A549 (cell line): ENCODE results near the gene KAT2A.

Source experiments
- EP300 ChIP-seq, 2 experiments: fragments of >200 bp; sonication (Bioruptor Twin); formaldehyde crosslinking; IDR thresholded peaks; 2 replicates in 1 of 2; 3 replicates in 1 of 2; pipeline ENCODE4 v1.6.1; 2016 to 2017
- HOXA7 ChIP-seq: fragments of 250-450 bp; sonication (Bioruptor Pico); IDR thresholded peaks from 2 replicates; pipeline ENCODE4 v1.5.0; 2020; ENCODE audit warnings: mild to moderate bottlenecking, moderate library complexity
- NPAS2 ChIP-seq: fragments of 250-450 bp; sonication (Bioruptor Pico); IDR thresholded peaks from 2 replicates; pipeline ENCODE4 v1.8.0; 2022; ENCODE audit warnings: mild to moderate bottlenecking, moderate library complexity, borderline replicate concordance
- POLR2A ChIP-seq: IDR thresholded peaks from 2 replicates; pipeline ENCODE4 v1.6.1; 2012; ENCODE audit warnings: mild to moderate bottlenecking, low read length
- RAD21 ChIP-seq, 2 experiments: fragments of >200 bp in 1 of 2; sonication (Bioruptor Twin) in 1 of 2; formaldehyde crosslinking in 1 of 2; IDR thresholded peaks in 1 of 2; conservative IDR thresholded peaks in 1 of 2; 2 replicates in 1 of 2; 3 replicates in 1 of 2; pipeline ENCODE4 v1.6.1; 2012 to 2018; ENCODE audit warnings: inconsistent platforms in 1 of 2
- SREBF2 ChIP-seq: fragments of 450-650 bp; IDR thresholded peaks from 2 replicates; pipeline ENCODE4 v1.6.1; 2014; ENCODE audit warnings: mild to moderate bottlenecking, moderate library complexity
- ZFP36 ChIP-seq: fragments of 450-650 bp; IDR thresholded peaks from 2 replicates; pipeline ENCODE4 v1.6.1; 2014; ENCODE audit warnings: borderline replicate concordance; ENCODE audit not compliant: partially characterized antibody
- ZNF302 ChIP-seq: fragments of 250-450 bp; sonication (Bioruptor Pico); IDR thresholded peaks from 2 replicates; pipeline ENCODE4 v1.9.0; 2021; ENCODE audit warnings: inconsistent platforms, mild to moderate bottlenecking, moderate library complexity
- TF ChIP-seq, protein P1 (sequence below): fragments of >200 bp; sonication (Bioruptor Twin); formaldehyde crosslinking; IDR thresholded peaks from 3 replicates; pipeline ENCODE4 v1.5.1; 2016
- TF ChIP-seq, protein P2 (sequence below): IDR thresholded peaks from 2 replicates; pipeline ENCODE4 v1.6.1; 2012

DNA sequence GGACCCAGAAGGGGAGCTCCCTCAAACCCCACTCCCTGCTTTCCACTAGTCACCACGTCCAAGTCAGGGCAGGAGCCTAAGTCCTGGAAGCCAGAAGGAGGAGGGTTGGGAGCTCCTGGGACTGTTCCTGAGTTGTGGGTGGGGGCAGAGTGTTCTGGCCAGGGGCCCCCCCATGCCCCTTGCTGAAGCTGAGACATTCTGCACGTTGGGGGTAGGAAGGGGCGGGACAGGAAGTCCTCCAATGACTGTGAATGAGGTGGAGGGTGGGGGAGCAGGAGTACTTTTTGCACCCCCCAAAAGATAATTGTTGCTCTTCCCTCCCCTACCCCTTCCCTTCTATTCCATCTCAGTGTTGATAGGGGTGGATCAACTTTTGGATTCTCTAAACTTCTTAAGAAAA, 49.4 kb downstream of the KAT2A start:
- TF ChIP-seq, protein P1, sequence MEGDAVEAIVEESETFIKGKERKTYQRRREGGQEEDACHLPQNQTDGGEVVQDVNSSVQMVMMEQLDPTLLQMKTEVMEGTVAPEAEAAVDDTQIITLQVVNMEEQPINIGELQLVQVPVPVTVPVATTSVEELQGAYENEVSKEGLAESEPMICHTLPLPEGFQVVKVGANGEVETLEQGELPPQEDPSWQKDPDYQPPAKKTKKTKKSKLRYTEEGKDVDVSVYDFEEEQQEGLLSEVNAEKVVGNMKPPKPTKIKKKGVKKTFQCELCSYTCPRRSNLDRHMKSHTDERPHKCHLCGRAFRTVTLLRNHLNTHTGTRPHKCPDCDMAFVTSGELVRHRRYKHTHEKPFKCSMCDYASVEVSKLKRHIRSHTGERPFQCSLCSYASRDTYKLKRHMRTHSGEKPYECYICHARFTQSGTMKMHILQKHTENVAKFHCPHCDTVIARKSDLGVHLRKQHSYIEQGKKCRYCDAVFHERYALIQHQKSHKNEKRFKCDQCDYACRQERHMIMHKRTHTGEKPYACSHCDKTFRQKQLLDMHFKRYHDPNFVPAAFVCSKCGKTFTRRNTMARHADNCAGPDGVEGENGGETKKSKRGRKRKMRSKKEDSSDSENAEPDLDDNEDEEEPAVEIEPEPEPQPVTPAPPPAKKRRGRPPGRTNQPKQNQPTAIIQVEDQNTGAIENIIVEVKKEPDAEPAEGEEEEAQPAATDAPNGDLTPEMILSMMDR = no peak
- no peak for TF ChIP-seq ZNF302 (CRISPR knock-in tag)
- TF ChIP-seq RAD21 (conservative IDR thresholded peaks at IDR 0.05 in 1 of 2, IDR thresholded peaks at IDR 0.05 in 1 of 2) = no peak
- no peak for TF ChIP-seq HOXA7
- no peak for TF ChIP-seq EP300 (IDR thresholded peaks at IDR 0.05)
- no peak for TF ChIP-seq SREBF2
- TF ChIP-seq POLR2A = no peak
- TF ChIP-seq, protein P2, sequence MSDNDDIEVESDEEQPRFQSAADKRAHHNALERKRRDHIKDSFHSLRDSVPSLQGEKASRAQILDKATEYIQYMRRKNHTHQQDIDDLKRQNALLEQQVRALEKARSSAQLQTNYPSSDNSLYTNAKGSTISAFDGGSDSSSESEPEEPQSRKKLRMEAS = no peak
- TF ChIP-seq ZFP36 = no peak
- no peak for TF ChIP-seq NPAS2 (CRISPR knock-in tag)
